Skeletal muscle cell (primary cell): Measurements from ENCODE around the gene SLC34A2.
"Not testable (repeated sequence)": the region's sequence is repeated elsewhere in the genome, so short reads cannot be mapped to it uniquely, and the experiment has no call there.

Experiments
- DNase-seq: peaks from one replicate; pipeline ENCODE4 v3.0.0-alpha.2; 2010; ENCODE audit warnings: low read depth
- H3K4me3 ChIP-seq: 2 replicates; pipeline ENCODE4 v1.5.1; 2011; ENCODE audit warnings: low read depth, mild to moderate bottlenecking, control low read depth, low read length, moderate library complexity

Gene SLC34A2

DNA sequence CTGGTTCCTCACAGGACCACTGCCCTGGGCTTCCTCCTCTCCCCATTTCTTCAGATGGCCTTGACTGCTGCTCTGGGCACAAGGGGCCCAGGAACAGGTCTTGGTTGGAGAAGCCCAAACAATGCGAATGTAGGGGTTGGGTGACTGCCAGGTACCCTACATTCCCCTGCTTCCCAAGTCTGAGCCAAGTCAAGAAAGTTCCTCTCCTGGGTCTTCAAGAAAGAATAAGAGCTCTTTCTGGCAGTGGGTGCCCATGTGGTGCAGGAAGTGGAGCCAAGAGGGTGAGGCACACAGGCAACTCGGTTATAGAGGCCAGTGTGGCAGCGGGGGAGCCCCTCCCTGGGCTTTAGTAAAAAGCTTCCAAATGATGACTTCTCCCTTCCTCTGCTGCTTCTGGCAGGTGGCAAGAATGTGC is 2.7 kb downstream of the SLC34A2 start:
- no peak for DNase-seq
- H3K4me3 ChIP-seq, result no peak overlapping the region

DNA sequence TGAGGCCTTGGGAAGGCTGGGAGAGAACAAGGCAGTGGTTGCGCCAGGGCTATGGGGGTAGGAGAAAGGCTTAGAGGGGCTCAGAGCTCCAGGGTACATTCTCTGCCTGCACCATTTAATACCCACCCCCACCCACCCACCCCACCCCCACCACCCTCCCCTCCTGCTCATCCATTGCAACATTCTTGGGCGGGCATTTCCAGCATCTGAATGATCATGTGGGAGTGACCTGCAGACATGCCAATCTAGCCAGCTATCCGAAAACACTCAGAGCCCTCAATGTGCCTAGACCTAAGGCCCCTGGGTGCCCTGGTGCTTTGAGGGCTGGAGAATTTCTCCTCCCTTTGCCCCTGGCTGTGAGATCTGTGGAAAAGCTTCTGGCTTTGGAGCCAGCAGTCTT is 3.1 kb downstream of the SLC34A2 start:
- DNase-seq, result no peak
- no peak overlapping the region for H3K4me3 ChIP-seq

DNA sequence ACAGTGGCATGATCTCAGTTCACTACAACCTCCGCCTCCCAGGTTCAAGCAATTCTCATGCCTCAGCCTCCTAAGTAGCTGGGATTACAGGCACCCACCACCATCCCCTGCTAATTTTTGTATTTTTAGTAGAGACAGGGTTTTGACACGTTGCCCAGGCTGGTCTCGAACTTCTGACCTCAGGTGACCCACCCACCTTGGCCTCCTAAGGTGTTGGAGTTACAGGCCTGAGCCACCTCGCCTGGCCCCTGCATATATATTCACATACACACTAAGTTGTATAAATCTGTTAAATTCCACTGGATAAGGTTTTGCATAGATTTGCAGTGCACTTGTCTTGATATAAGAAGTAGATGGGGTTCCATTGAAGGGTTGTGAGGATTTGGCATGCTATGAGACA is 5.8 kb downstream of the SLC34A2 start:
- not testable (repeated sequence) for DNase-seq, H3K4me3 ChIP-seq

DNA sequence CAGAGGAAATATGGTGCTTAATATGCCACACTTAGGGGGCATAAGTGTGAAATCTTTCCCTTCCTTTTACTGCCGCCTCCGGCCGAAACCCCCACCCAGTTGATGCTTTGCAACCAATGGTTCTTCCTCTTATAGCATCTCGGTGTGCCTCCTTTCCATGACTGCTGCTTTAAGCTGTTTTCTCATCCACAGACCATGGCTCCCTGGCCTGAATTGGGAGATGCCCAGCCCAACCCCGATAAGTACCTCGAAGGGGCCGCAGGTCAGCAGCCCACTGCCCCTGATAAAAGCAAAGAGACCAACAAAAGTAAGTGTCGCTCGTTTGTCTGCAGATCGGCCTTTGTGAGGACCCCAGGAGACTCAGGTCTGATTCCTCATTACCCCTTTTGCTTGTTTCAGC is 6.7 kb downstream of the SLC34A2 start:
- H3K4me3 ChIP-seq, result no peak overlapping the region
- DNase-seq, result no peak

DNA sequence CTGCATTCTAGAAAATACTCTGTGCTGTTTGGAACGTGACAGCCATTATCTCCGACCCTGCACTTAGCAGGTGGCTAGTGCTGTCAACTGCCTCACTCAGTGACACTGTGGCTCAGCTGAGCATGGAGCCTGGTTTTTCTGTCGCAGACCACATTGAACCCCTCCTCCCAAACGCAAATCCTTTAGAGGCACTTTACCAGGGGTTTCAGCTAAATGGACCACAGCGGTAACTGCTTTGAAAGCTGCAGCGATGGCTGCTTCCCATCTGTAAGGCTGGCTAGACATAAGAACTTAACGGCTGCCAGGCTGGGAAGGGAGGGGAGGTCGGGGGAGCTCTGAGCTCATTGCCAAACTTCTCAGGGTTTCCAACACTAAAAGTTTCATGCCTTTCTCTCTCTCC is 8.1 kb downstream of the SLC34A2 start:
- no peak overlapping the region for H3K4me3 ChIP-seq
- DNase-seq, result no peak

DNA sequence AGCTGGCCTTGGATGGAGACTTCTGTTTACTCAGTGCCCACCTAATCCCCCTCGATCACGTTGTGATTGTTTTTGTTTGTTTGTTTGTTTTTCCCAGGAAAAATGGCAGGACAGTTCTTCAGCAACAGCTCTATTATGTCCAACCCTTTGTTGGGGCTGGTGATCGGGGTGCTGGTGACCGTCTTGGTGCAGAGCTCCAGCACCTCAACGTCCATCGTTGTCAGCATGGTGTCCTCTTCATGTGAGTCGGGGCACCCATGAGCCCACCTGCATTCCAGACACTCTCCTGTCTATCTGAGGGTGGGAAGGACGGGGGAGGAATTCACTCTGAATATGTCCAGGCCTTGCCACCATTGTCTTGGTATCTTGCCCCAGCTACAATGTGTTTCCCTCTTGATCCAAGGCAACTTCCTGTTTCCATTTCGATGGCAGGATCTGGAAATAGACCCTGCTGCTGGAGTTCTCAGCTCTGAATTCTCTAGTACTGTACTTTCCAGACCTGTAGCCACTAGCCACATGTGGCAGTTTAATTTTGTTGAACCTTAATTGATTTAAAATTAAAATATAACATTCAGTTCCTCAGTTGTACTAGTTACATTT is 10.5 kb downstream of the SLC34A2 start:
- no peak for DNase-seq
- no peak overlapping the region for H3K4me3 ChIP-seq

DNA sequence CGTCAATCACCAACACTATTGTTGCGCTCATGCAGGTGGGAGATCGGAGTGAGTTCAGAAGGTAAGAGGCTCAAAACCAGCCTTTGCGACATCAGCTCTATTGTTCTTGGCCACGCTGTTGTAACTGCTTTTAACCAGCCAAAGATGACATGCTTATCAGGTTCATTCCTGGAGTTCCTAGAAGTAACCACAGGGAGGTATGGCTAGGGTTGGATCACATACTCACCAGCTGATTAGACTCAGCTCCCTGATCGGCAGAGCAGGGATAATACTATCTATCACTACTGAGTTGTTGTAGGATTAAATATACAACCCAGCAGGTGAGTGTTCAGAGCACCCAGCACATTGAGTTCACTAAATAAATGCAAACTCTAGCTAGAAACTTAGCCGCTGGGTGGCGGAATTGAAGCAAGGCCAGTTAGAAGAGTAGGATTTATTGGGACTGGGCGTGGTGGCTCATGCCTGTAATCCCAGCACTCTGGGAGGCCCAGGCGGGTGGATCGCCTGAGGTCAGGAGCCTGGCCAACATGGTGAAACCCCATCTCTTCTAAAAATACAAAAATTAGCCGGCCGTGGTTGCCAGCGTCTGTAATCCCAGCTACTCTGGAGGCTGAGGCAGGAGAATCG is 12.4 kb downstream of the SLC34A2 start:
- no peak overlapping the region for H3K4me3 ChIP-seq
- no peak for DNase-seq

DNA sequence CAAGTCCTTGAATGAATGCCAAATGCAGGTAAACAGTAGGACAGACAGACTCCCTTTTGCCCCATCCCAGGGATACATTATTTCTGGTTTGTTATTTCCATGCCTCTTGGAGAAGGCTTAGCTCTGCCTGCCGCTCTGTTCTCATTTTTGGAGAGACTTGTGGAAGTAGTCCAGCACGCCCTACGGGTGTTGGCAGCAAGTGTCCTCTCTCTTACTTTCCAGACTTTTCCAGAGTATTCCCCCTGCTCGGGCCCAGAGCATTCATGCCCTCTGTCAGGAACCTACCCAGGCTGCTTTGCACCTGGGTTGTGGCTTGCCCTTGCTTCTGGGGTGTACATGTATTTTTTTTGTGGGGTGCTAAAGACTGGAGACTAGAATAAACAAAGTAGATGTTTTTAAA is 15.3 kb downstream of the SLC34A2 start:
- no peak overlapping the region for H3K4me3 ChIP-seq
- DNase-seq, result no peak

DNA sequence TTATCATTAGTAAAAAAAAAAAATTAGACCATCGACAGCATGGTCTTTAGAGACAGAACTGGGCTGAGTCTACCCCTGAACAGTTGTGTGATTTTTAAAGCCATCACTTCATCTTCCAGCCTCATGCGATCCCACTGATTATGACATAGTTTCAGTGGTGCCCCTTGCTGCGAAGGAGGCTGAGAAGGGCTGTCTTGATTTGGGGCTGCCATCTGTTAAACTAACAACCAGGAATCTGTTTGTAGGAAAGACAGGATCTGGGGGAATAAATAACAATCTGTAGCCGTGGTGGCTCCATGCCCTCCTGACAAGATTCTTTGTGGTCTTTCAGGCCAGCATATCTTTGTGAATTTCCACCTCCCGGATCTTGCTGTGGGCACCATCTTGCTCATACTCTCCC is 17.1 kb downstream of the SLC34A2 start:
- H3K4me3 ChIP-seq, result no peak overlapping the region
- DNase-seq, result no peak

DNA sequence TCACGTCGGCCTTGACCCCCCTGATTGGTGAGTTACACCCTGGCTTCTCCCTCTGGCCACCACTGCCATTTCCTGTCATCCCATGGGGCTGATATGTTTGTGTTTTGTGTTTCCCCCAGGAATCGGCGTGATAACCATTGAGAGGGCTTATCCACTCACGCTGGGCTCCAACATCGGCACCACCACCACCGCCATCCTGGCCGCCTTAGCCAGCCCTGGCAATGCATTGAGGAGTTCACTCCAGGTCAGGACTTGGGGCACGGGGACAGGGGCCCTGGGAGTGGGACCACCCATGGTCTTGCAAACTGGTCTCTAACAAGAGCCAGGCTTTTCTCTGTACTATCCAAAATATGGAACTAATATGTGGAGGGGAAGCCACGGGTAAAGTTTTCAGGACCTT is 18.7 kb downstream of the SLC34A2 start:
- DNase-seq, result no peak
- H3K4me3 ChIP-seq, result no peak overlapping the region

DNA sequence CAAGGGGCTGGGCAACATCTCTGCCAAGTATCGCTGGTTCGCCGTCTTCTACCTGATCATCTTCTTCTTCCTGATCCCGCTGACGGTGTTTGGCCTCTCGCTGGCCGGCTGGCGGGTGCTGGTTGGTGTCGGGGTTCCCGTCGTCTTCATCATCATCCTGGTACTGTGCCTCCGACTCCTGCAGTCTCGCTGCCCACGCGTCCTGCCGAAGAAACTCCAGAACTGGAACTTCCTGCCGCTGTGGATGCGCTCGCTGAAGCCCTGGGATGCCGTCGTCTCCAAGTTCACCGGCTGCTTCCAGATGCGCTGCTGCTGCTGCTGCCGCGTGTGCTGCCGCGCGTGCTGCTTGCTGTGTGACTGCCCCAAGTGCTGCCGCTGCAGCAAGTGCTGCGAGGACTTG is 20.6 kb downstream of the SLC34A2 start:
- no peak overlapping the region for H3K4me3 ChIP-seq
- DNase-seq, result no peak

DNA sequence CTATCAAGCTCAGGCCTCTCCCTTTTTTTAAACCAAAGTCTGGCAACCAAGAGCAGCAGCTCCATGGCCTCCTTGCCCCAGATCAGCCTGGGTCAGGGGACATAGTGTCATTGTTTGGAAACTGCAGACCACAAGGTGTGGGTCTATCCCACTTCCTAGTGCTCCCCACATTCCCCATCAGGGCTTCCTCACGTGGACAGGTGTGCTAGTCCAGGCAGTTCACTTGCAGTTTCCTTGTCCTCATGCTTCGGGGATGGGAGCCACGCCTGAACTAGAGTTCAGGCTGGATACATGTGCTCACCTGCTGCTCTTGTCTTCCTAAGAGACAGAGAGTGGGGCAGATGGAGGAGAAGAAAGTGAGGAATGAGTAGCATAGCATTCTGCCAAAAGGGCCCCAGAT is 21.5 kb downstream of the SLC34A2 start:
- DNase-seq, result no peak

DNA sequence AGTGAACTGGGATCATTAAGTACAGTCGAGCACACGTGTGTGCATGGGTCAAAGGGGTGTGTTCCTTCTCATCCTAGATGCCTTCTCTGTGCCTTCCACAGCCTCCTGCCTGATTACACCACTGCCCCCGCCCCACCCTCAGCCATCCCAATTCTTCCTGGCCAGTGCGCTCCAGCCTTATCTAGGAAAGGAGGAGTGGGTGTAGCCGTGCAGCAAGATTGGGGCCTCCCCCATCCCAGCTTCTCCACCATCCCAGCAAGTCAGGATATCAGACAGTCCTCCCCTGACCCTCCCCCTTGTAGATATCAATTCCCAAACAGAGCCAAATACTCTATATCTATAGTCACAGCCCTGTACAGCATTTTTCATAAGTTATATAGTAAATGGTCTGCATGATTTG is 22.3 kb downstream of the SLC34A2 start:
- no peak overlapping the region for H3K4me3 ChIP-seq
- DNase-seq, result no peak

More for the DNA sequence above, 21.5 kb downstream of the SLC34A2 start:
- no peak overlapping the region for H3K4me3 ChIP-seq

DNA sequence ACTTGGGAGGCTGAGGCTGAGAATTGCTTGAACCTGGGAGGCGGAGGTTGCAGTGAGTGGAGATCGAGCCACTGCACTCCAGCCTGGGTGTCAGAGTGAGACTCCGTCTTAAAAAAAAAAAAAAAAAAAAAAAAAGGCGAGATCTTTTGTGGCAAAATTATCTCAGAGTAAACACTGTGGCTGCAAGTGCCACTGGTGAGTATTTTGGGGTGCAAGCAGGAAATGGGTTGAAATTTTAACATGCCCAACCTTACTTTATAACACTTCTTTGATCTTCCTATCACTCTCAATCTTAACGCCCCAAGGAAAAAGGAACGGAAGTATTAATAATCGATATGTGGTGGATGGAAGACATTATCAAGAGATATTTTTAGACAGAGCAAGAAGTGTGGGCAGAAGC is 32.1 kb downstream of the SLC34A2 start:
- no peak for DNase-seq
- H3K4me3 ChIP-seq, result no peak overlapping the region

DNA sequence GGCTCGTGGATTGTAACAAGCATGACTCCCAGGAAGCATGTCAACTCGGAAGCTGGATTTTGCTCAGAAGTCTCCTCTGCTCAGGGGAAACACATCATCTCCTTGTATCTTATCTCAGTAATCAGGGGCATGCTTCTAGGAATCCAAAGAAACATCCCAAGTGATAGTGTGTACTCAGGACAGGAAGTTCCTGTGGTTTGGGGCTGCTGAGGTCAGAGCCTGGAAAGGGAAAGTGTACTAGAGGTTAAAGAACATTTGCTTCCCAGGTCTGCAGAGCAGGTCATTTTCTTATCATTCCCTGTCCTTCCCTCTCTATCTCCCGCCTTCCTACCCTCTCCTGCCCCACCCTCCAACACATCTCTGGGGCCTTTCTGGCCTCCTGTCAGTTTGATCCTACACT is 38.8 kb downstream of the SLC34A2 start:
- no peak overlapping the region for H3K4me3 ChIP-seq
- no peak for DNase-seq

DNA sequence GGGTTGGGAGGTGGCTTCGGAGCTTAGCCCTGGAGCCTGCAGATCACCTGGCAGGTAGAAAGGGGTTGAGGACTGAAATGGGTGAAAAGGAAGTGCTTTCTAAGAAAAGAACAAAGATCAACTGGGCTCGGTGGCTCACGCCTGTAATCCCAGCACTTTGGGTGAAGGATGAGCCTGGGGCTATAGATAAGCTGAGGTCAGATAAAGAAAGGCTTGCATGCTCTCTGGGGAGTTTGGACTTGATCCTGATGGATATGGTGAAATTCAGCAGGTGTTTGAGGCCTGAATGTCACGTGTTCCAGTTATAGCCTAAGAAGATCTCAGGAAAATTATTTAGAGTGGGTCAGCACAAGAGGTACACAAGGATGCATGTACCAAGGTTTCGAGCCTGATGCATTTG is 40.8 kb downstream of the SLC34A2 start:
- no peak for DNase-seq
- H3K4me3 ChIP-seq, result no peak overlapping the region

DNA sequence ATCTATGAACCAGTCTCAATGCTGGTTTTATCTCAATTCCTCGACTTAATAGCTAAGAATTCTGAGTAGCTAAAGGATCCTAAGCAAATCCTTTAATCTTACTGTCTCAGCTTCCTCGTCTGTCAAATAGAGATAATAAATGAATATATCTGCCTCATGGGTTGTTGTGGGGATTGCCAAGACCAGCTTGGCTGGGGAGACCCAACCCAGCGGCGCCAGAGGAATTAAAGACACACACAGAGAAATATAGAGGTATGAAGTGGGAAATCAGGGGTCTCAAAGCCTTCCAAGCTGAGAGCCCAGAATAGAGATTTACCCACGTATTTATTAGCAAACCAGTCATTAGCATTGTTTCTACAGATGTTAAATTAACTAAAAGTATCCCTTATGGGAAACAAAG is 41.9 kb downstream of the SLC34A2 start:
- H3K4me3 ChIP-seq, result no peak overlapping the region
- DNase-seq, result no peak

DNA sequence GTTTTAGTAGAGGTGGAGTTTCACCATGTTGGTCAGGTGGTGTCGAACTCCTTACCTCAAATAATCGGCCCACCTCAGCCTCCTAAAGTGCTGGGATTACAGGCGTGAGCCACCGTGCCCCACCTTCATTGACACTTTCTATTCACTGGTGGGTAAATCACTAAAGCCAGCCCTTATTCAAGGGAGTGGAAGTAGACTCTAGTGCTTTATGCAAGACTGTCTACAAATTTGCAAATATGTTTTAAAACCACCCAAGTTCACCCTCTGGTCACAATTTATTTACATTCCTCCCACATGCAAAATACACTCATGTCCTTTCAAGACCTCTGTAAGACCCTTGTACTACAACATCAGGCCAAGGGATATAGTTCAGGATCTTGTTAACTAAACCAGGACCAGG is 45.0 kb downstream of the SLC34A2 start:
- no peak overlapping the region for H3K4me3 ChIP-seq
- no peak for DNase-seq

DNA sequence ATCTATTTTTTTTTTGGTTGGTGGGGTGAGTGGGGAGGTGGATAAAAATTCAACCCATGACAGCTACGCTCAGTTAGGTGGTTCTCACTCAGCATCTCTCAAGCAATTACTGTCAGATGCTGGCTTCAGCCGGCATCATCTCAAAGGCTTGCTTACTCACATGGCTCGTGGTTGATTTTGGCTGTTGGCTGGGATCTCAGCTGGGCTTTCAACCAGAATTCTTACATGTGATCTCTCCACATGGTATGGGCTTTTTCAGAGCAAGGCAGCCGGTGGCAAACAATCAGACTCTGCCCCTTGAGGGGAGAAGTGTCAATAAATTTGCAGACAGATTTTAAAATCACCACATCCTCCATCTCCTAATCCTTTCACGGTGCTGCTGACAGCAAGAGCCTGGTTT is 47.2 kb downstream of the SLC34A2 start:
- no peak overlapping the region for H3K4me3 ChIP-seq
- DNase-seq, result peak; percentile 4

DNA sequence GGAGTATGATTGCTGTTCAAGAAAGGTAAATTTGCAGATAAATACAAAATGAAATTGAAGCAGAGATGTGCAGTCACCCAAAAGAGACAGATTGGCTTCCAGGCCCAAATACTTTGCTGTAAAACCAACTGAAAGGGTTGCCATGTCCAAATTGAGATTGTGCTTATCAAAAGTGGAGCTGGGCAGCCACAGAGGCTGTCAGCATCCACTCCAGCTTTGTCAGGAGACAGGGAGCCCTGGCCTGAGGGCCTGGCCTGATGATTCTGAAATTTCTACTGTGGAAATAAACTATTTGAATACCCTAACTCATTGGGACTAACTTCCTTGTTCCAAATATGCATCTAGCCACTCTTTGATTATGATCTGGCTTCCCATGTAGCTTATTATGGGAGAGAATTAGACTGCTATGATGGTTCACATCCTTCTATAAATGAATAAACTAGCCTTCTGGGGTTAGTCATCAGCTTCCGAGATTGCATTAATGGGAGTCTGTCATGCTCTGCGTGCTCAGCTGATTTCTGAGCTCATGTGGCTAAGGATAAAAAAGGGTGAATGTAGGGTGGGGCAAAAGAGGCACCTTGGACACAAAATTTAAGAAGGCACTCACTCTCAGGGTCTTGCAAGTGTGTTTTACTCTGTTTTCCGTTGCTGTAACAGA is 48.2 kb downstream of the SLC34A2 start:
- no peak for DNase-seq
- no peak overlapping the region for H3K4me3 ChIP-seq

DNA sequence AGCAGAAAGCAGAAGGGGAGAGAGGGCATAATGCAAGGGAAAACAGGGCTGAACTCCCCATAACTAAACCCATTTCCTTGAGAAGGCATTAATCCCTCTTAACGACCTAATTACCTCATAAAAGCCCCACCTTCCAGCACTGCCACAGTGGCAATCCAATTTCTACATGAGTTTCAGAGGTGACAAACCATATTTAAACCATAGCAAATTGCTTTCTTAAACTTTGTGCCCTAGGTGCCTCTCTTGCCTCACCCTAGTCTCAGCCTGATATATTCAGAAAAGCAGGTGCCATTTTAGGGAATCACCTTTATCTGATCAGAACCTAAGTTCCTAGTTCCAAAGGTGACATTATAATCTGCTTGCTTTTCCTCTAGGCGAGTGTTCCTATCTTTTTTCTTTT is 48.9 kb downstream of the SLC34A2 start:
- H3K4me3 ChIP-seq, result no peak overlapping the region
- no peak for DNase-seq
